Dedifferentiated amniotic fluid mesenchymal stem cell (primary cell): ENCODE results near the gene TK1.
A peak's percentile ranks its signal among the peaks of the same experiment; 100 is the strongest.

Experiments
- DNase-seq: peaks from one replicate; pipeline ENCODE4 v3.0.0-alpha.2; 2016; ENCODE audit errors: extremely low spot score

TK1 gene

GRCh38 chr17:78219396-78220150 is 32.7 kb upstream of the TK1 start:
- no peak for DNase-seq

GRCh38 chr17:78214706-78215061 is 27.8 kb upstream of the TK1 start:
- no peak for DNase-seq

- peak; percentile 84 for DNase-seq
Observed at GRCh38 chr17:78214016-78214705, 27.3 kb upstream of the TK1 start, which contains the start of gene BIRC5. BIRC5 (plus strand) TSS chr17:78214253; CDS start chr17:78214317, 64 bp downstream.

- no peak for DNase-seq
Observed at GRCh38 chr17:78211032-78211431, 24.2 kb upstream of the TK1 start.

- no peak for DNase-seq
Observed at GRCh38 chr17:78210111-78210510, 23.3 kb upstream of the TK1 start.

- DNase-seq = no peak
Observed at GRCh38 chr17:78208486-78208885, 21.6 kb upstream of the TK1 start.

- no peak for DNase-seq
Observed at GRCh38 chr17:78206298-78206697, 19.4 kb upstream of the TK1 start.

- no peak for DNase-seq
Observed at GRCh38 chr17:78205124-78205775, 18.4 kb upstream of the TK1 start.

GRCh38 chr17:78204387-78205123 is 17.7 kb upstream of the TK1 start:
- no peak for DNase-seq

GRCh38 chr17:78202666-78203065 is 15.8 kb upstream of the TK1 start:
- no peak for DNase-seq

GRCh38 chr17:78200451-78200850 is 13.6 kb upstream of the TK1 start:
- DNase-seq = no peak

GRCh38 chr17:78197147-78197832 is 10.4 kb upstream of the TK1 start:
- no peak for DNase-seq

- DNase-seq = no peak
Observed at GRCh38 chr17:78196716-78197115, 9.9 kb upstream of the TK1 start.

GRCh38 chr17:78185981-78186691 is 716 bp downstream of the TK1 start:
- DNase-seq = no peak

GRCh38 chr17:78184868-78185267 is 2.0 kb downstream of the TK1 start:
- DNase-seq = no peak

GRCh38 chr17:78184351-78184750 is 2.5 kb downstream of the TK1 start:
- DNase-seq = no peak

GRCh38 chr17:78183916-78184315 is 2.9 kb downstream of the TK1 start:
- no peak for DNase-seq

- no peak for DNase-seq
Observed at GRCh38 chr17:78182504-78182903, 4.3 kb downstream of the TK1 start.

GRCh38 chr17:78180508-78180907 is 6.3 kb downstream of the TK1 start:
- no peak for DNase-seq

GRCh38 chr17:78180083-78180482 is 6.8 kb downstream of the TK1 start:
- DNase-seq = no peak

- DNase-seq = no peak
Observed at GRCh38 chr17:78179372-78179771, 7.5 kb downstream of the TK1 start.
